Neural progenitor cell (in vitro differentiated cells): ENCODE measurements around the gene DOCK10. TPM values are rescaled to one million over a fixed set of nuclear protein-coding genes. Genes with fewer than 3 reads are reported as not detected.

Source experiments
- DNase-seq: peaks from one replicate; pipeline ENCODE4 v3.0.0-alpha.2; 2016; ENCODE audit warnings: low spot score
- H2AFZ ChIP-seq: fragments of 200-600 bp; sonication (generic); replicated peaks from 2 replicates; pipeline ENCODE4 v1.6.1; 2016; ENCODE audit warnings: antibody characterized with exemption
- H3F3A ChIP-seq: fragments of 200-600 bp; sonication (generic); 2 replicates; pipeline ENCODE4 v1.6.1; 2016; ENCODE audit warnings: antibody characterized with exemption, low read depth
- H3K27ac ChIP-seq: fragments of 200-600 bp; sonication (generic); 2 replicates; pipeline ENCODE4 v1.5.1; 2016; ENCODE audit warnings: mild to moderate bottlenecking
- H3K27me3 ChIP-seq: fragments of 200-600 bp; sonication (generic); 2 replicates; pipeline ENCODE4 v1.6.1; 2016; ENCODE audit warnings: mild to moderate bottlenecking, moderate library complexity
- H3K36me3 ChIP-seq: fragments of 200-600 bp; sonication (generic); 2 replicates; pipeline ENCODE4 v1.5.1; 2016
- H3K4me1 ChIP-seq: fragments of 200-600 bp; sonication (generic); 2 replicates; pipeline ENCODE4 v1.6.1; 2016; ENCODE audit warnings: mixed run types
- H3K4me2 ChIP-seq: fragments of 200-600 bp; sonication (generic); 2 replicates; pipeline ENCODE4 v1.6.1; 2016
- H3K4me3 ChIP-seq: fragments of 200-600 bp; sonication (generic); 2 replicates; pipeline ENCODE4 v1.5.1; 2016
- H3K79me2 ChIP-seq: fragments of 200-600 bp; sonication (generic); 2 replicates; pipeline ENCODE4 v1.6.1; 2016; ENCODE audit warnings: low read depth
- H3K9ac ChIP-seq: fragments of 200-600 bp; sonication (generic); 2 replicates; pipeline ENCODE4 v1.6.1; 2016
- H3K9me3 ChIP-seq: fragments of 200-600 bp; sonication (generic); 2 replicates; pipeline ENCODE4 v1.5.1; 2016; ENCODE audit warnings: low read depth
- H4K20me1 ChIP-seq: fragments of 200-600 bp; sonication (generic); 2 replicates; pipeline ENCODE4 v1.6.1; 2016; ENCODE audit warnings: low read depth
- H3K27ac Mint-ChIP-seq: 3 replicates; pipeline ENCODE4 v1.8.0; 2021; ENCODE audit warnings: mixed read lengths
- H3K27me3 Mint-ChIP-seq: 2 replicates; pipeline ENCODE4 v1.8.0; 2022; ENCODE audit warnings: low read depth, mild to moderate bottlenecking, inconsistent platforms, moderate library complexity, mixed read lengths; ENCODE audit not compliant: insufficient read depth
- H3K36me3 Mint-ChIP-seq: 3 replicates; pipeline ENCODE4 v1.8.0; 2021; ENCODE audit warnings: mixed read lengths
- H3K4me1 Mint-ChIP-seq: 3 replicates; pipeline ENCODE4 v1.8.0; 2021; ENCODE audit warnings: mixed read lengths
- H3K4me3 Mint-ChIP-seq: 3 replicates; pipeline ENCODE4 v1.8.0; 2021; ENCODE audit warnings: mild to moderate bottlenecking, moderate library complexity, mixed read lengths
- H3K9me3 Mint-ChIP-seq: 3 replicates; pipeline ENCODE4 v1.8.0; 2020; ENCODE audit warnings: mixed read lengths
- EZH2 ChIP-seq: fragments of 200-600 bp; sonication (generic); IDR thresholded peaks from 2 replicates; pipeline ENCODE4 v1.6.1; 2017; ENCODE audit warnings: antibody characterized with exemption, mild to moderate bottlenecking, moderate library complexity
- EZH2phosphoT487 ChIP-seq: fragments of 200-600 bp; sonication (generic); IDR thresholded peaks from 2 replicates; pipeline ENCODE4 v1.6.1; 2017; ENCODE audit warnings: antibody characterized with exemption
- total RNA-seq: library from RNA; depleted of rRNA; stranded (reverse); fragments of >200 nt; gene quantifications from 2 replicates; pipeline ENCODE4 v1.2.3, GENCODE V29; 2015; ENCODE audit warnings: low replicate concordance
- TF ChIP-seq, protein P1 (sequence below): fragments of 200-600 bp; sonication (generic); IDR thresholded peaks from 2 replicates; pipeline ENCODE4 v1.5.1; 2017; ENCODE audit warnings: antibody characterized with exemption, mild to moderate bottlenecking

The DOCK10 gene
- total RNA-seq, 1 donor from 2014 or later: 1.1 TPM

GRCh38 chr2:224780106-224780505 is 262.2 kb downstream of the DOCK10 start:
- H3K9me3 ChIP-seq: no peaks in the 10 kb centered on the region
- no peaks in the 10 kb centered on the region for H3K36me3 ChIP-seq

GRCh38 chr2:224778474-224778877 is 263.8 kb downstream of the DOCK10 start:
- Histone ChIP-seq H4K20me1 (no peaks in the 10 kb centered on the region), H2AFZ (no peak overlapping the region), H3K4me3 (no peak overlapping the region), H3K9ac (no peak overlapping the region), H3F3A (no peaks in the 10 kb centered on the region), H3K9me3 (no peaks in the 10 kb centered on the region), H3K36me3 (no peaks in the 10 kb centered on the region), H3K79me2 (no peaks in the 10 kb centered on the region), H3K4me1 (no peaks in the 10 kb centered on the region), H3K4me2 (no peak overlapping the region), H3K27ac (no peak overlapping the region), H3K27me3 (no peaks in the 10 kb centered on the region)
- H3K27ac Mint-ChIP-seq: no peak overlapping the region
- DNase-seq: peak; percentile 26
- peaks cover 5% of the 10 kb centered on the region for H3K36me3 Mint-ChIP-seq
- no peak overlapping the region for H3K4me3 Mint-ChIP-seq
- no peak for TF ChIP-seq EZH2phosphoT487
- TF ChIP-seq, protein P1, sequence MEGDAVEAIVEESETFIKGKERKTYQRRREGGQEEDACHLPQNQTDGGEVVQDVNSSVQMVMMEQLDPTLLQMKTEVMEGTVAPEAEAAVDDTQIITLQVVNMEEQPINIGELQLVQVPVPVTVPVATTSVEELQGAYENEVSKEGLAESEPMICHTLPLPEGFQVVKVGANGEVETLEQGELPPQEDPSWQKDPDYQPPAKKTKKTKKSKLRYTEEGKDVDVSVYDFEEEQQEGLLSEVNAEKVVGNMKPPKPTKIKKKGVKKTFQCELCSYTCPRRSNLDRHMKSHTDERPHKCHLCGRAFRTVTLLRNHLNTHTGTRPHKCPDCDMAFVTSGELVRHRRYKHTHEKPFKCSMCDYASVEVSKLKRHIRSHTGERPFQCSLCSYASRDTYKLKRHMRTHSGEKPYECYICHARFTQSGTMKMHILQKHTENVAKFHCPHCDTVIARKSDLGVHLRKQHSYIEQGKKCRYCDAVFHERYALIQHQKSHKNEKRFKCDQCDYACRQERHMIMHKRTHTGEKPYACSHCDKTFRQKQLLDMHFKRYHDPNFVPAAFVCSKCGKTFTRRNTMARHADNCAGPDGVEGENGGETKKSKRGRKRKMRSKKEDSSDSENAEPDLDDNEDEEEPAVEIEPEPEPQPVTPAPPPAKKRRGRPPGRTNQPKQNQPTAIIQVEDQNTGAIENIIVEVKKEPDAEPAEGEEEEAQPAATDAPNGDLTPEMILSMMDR: peak; percentile 89
- peaks cover 3% of the 10 kb centered on the region for H3K4me1 Mint-ChIP-seq
- H3K27me3 Mint-ChIP-seq: peaks cover 3% of the 10 kb centered on the region
- H3K9me3 Mint-ChIP-seq: no peaks in the 10 kb centered on the region

More at GRCh38 chr2:224780106-224780505, 262.2 kb downstream of the DOCK10 start:
- H3K9me3 Mint-ChIP-seq: no peaks in the 10 kb centered on the region
- no peak overlapping the region for H3K27ac Mint-ChIP-seq
- H3K4me2 ChIP-seq: no peak overlapping the region
- H3K4me3 ChIP-seq: no peak overlapping the region
- no peak overlapping the region for H3K9ac ChIP-seq
- peaks cover 3% of the 10 kb centered on the region for H3K4me1 Mint-ChIP-seq
- DNase-seq: no peak
- H3K27me3 Mint-ChIP-seq: peaks cover 3% of the 10 kb centered on the region
- no peak overlapping the region for H2AFZ ChIP-seq
- no peaks in the 10 kb centered on the region for H3F3A ChIP-seq
- H3K4me1 ChIP-seq: no peaks in the 10 kb centered on the region
- peaks cover 2% of the 10 kb centered on the region for H3K36me3 Mint-ChIP-seq
- TF ChIP-seq EZH2phosphoT487: no peak
- TF ChIP-seq, protein P1: no peak
- no peak for TF ChIP-seq EZH2
- H3K27ac ChIP-seq: no peak overlapping the region
- no peaks in the 10 kb centered on the region for H4K20me1 ChIP-seq
- H3K4me3 Mint-ChIP-seq: no peak overlapping the region
- no peaks in the 10 kb centered on the region for H3K27me3 ChIP-seq
- H3K79me2 ChIP-seq: no peaks in the 10 kb centered on the region

GRCh38 chr2:224777559-224777930 is 264.7 kb downstream of the DOCK10 start:
- Histone ChIP-seq H3K4me3 (no peak overlapping the region), H2AFZ (no peak overlapping the region), H3K4me1 (no peaks in the 10 kb centered on the region), H3K4me2 (no peak overlapping the region), H3F3A (no peaks in the 10 kb centered on the region), H3K27me3 (no peaks in the 10 kb centered on the region), H3K79me2 (no peaks in the 10 kb centered on the region), H3K9ac (no peak overlapping the region), H3K36me3 (no peaks in the 10 kb centered on the region), H3K9me3 (no peaks in the 10 kb centered on the region), H4K20me1 (no peaks in the 10 kb centered on the region), H3K27ac (no peak overlapping the region)
- Mint-ChIP-seq H3K4me3 (no peak overlapping the region), H3K9me3 (no peaks in the 10 kb centered on the region), H3K4me1 (peaks cover 3% of the 10 kb centered on the region), H3K27me3 (peaks cover 3% of the 10 kb centered on the region), H3K36me3 (peaks cover 5% of the 10 kb centered on the region), H3K27ac (no peak overlapping the region)
- TF ChIP-seq EZH2phosphoT487 (no peak), EZH2 (no peak)
- TF ChIP-seq, protein P1: no peak
- DNase-seq: no peak
